Measurements from ENCODE around the gene MRGPRD. TPM values are rescaled to one million over a fixed set of nuclear protein-coding genes. Genes with fewer than 3 reads are reported as not detected.

MRGPRD gene
- total and polyA plus RNA-seq, 2 of the 13 experiments (the other 11 are each of a cell fraction or from before 2014, with no cell fraction given) = not detected

DNA sequence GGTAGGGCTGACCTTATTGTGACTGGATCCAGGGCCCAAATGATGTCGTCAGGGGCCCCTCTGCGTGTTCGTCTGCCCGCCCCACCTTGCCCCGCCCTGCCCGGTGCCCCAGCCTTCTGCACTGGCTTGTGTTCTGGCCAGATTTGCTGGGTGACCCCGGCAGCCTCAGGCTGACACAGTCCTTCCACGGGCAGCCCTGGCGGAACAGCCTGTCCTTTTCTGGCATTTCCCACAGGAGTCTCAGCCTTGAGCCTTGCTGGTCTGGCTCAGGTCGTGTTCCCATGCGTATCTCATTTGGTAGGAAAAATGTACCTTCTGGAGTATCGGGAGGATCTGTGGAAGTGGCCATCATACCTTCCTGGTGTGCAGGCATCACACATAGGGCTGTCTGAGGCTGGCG lies 46.1 kb downstream of the MRGPRD start:
- H3K4me2 ChIP-seq (ENCODE audit: low read depth, low read length) = no peak overlapping the region
- peaks cover 24 to 50% of the 10 kb centered on the region in 2 experiments; a peak in 4 of 5 replicates for H3K36me3 ChIP-seq (replicated peaks in 1 of 2; ENCODE audit: control insufficient read depth in 1 of 2, insufficient read depth in 2 of 2, low read length in 2 of 2)
- no peak overlapping the region for H3K9ac ChIP-seq (ENCODE audit: insufficient read depth, low read depth, low read length)
- 97% methylated on average over 12 of the region's 13 CpGs for WGBS (ENCODE audit: low lambda C conversion rate)
- intact Hi-C loops (cut with micrococcal nuclease; ENCODE audit: unreplicated experiment) (no loop called here), in situ Hi-C loops (cut with HindIII; ENCODE audit: extremely low pct_ligation_motif_present, low pct_unique_long_range_greater_than_20kb) (no loop called here)
- POLR2A ChIA-PET = no interaction called here
- no peak for TF ChIP-seq ZNF562 (CRISPR knock-in tag; IDR thresholded peaks at IDR 0.05; ENCODE audit: borderline replicate concordance)
- no peak for TF ChIP-seq ZNF737 (CRISPR knock-in tag; IDR thresholded peaks at IDR 0.05; ENCODE audit: borderline replicate concordance)
- TF ChIP-seq ZNF12 (CRISPR knock-in tag; IDR thresholded peaks at IDR 0.05) = no peak
- no peak for TF ChIP-seq ZNF274 (CRISPR knock-in tag; IDR thresholded peaks at IDR 0.05)
- TF ChIP-seq MEIS1 (CRISPR knock-in tag; IDR thresholded peaks at IDR 0.05; ENCODE audit: borderline replicate concordance) = no peak
- no peak overlapping the region for H2AFZ ChIP-seq (ENCODE audit: low read length)
- no peaks in the 10 kb centered on the region; a peak in 1 of 5 replicates for H3K27me3 ChIP-seq (ENCODE audit: control insufficient read depth in 1 of 2, insufficient read depth in 2 of 2, low read length in 2 of 2)
- H3K79me2 ChIP-seq (ENCODE audit: insufficient read depth, low read length) = no peaks in the 10 kb centered on the region
- ATAC-seq (no peak), FAIRE-seq (no peak), DNase-seq (ENCODE audit: low spot score) (no peak)
- H3K4me1 ChIP-seq (ENCODE audit: insufficient read depth, low read length) = no peaks in the 10 kb centered on the region
- H3K27ac ChIP-seq (ENCODE audit: extremely low read length, insufficient read depth, low read length) = no peak overlapping the region
- no peaks in the 10 kb centered on the region for H4K20me1 ChIP-seq (ENCODE audit: insufficient read depth, low read length)
- BruUV-seq (replicated peaks) = no TSS peak
- no peaks in the 10 kb centered on the region for H3K9me3 ChIP-seq (ENCODE audit: low read length)
- no peak overlapping the region for H3K4me3 ChIP-seq (replicated peaks in 1 of 3; ENCODE audit: insufficient read depth in 1 of 3, low read depth in 2 of 3, low read length in 3 of 3)
- CTCF ChIA-PET (ENCODE audit: low intra/inter-chr PET ratio, low total read pairs) = no interaction called here

DNA sequence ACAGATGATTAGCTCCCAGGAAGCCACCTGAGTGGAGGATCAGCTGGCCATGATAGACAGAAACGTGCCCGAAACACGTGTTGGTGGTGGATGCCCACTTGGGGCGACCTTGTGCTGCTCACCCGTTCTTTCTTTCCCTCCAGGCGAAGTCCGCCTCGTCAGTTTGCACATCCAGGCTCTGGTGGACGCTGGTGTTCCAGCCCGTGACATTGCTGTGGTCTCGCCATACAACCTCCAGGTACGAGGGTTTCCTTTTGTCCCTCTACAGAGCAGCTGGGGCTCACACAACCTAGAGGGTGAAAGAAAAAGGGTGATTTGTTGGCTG lies 46.5 kb downstream of the MRGPRD start:
- Histone ChIP-seq H3K4me1 (ENCODE audit: insufficient read depth, low read length) (no peaks in the 10 kb centered on the region), H3K27ac (ENCODE audit: extremely low read length, insufficient read depth, low read length) (no peak overlapping the region), H3K27me3 (ENCODE audit: control insufficient read depth in 1 of 2, insufficient read depth in 2 of 2, low read length in 2 of 2) (no peaks in the 10 kb centered on the region; a peak in 1 of 5 replicates), H3K79me2 (ENCODE audit: insufficient read depth, low read length) (no peaks in the 10 kb centered on the region), H3K4me3 (replicated peaks in 1 of 3; ENCODE audit: insufficient read depth in 1 of 3, low read depth in 2 of 3, low read length in 3 of 3) (no peak overlapping the region), H3K4me2 (ENCODE audit: low read depth, low read length) (no peak overlapping the region), H3K9ac (ENCODE audit: insufficient read depth, low read depth, low read length) (no peak overlapping the region), H3K9me3 (ENCODE audit: low read length) (no peaks in the 10 kb centered on the region), H2AFZ (ENCODE audit: low read length) (no peak overlapping the region), H4K20me1 (ENCODE audit: insufficient read depth, low read length) (no peaks in the 10 kb centered on the region), H3K36me3 (replicated peaks in 1 of 2; ENCODE audit: control insufficient read depth in 1 of 2, insufficient read depth in 2 of 2, low read length in 2 of 2) (peaks cover 27 to 54% of the 10 kb centered on the region in 2 experiments; a peak in 4 of 5 replicates)
- intact Hi-C loops (cut with micrococcal nuclease; ENCODE audit: unreplicated experiment) = no loop called here
- FAIRE-seq = no peak
- CTCF ChIA-PET (ENCODE audit: low intra/inter-chr PET ratio, low total read pairs) = no interaction called here
- POLR2A ChIA-PET = no interaction called here
- BruUV-seq (replicated peaks) = no TSS peak
- in situ Hi-C loops (cut with HindIII; ENCODE audit: extremely low pct_ligation_motif_present, low pct_unique_long_range_greater_than_20kb) = no loop called here
- DNase-seq (ENCODE audit: low spot score) = no peak
- no peak for ATAC-seq
- WGBS (ENCODE audit: low lambda C conversion rate) = over 99% methylated on average over 9 of the region's 12 CpGs
- TF ChIP-seq, protein P1, sequence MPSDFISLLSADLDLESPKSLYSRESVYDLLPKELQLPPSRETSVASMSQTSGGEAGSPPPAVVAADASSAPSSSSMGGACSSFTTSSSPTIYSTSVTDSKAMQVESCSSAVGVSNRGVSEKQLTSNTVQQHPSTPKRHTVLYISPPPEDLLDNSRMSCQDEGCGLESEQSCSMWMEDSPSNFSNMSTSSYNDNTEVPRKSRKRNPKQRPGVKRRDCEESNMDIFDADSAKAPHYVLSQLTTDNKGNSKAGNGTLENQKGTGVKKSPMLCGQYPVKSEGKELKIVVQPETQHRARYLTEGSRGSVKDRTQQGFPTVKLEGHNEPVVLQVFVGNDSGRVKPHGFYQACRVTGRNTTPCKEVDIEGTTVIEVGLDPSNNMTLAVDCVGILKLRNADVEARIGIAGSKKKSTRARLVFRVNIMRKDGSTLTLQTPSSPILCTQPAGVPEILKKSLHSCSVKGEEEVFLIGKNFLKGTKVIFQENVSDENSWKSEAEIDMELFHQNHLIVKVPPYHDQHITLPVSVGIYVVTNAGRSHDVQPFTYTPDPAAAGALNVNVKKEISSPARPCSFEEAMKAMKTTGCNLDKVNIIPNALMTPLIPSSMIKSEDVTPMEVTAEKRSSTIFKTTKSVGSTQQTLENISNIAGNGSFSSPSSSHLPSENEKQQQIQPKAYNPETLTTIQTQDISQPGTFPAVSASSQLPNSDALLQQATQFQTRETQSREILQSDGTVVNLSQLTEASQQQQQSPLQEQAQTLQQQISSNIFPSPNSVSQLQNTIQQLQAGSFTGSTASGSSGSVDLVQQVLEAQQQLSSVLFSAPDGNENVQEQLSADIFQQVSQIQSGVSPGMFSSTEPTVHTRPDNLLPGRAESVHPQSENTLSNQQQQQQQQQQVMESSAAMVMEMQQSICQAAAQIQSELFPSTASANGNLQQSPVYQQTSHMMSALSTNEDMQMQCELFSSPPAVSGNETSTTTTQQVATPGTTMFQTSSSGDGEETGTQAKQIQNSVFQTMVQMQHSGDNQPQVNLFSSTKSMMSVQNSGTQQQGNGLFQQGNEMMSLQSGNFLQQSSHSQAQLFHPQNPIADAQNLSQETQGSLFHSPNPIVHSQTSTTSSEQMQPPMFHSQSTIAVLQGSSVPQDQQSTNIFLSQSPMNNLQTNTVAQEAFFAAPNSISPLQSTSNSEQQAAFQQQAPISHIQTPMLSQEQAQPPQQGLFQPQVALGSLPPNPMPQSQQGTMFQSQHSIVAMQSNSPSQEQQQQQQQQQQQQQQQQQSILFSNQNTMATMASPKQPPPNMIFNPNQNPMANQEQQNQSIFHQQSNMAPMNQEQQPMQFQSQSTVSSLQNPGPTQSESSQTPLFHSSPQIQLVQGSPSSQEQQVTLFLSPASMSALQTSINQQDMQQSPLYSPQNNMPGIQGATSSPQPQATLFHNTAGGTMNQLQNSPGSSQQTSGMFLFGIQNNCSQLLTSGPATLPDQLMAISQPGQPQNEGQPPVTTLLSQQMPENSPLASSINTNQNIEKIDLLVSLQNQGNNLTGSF (CRISPR knock-in tag; IDR thresholded peaks at IDR 0.05) = no peak
- TF ChIP-seq ZNF589 (CRISPR knock-in tag; conservative IDR thresholded peaks at IDR 0.05) = no peak
- TF ChIP-seq ZBTB3 (CRISPR knock-in tag; IDR thresholded peaks at IDR 0.05; ENCODE audit: borderline replicate concordance, low read depth) = no peak
- TF ChIP-seq, protein P2, sequence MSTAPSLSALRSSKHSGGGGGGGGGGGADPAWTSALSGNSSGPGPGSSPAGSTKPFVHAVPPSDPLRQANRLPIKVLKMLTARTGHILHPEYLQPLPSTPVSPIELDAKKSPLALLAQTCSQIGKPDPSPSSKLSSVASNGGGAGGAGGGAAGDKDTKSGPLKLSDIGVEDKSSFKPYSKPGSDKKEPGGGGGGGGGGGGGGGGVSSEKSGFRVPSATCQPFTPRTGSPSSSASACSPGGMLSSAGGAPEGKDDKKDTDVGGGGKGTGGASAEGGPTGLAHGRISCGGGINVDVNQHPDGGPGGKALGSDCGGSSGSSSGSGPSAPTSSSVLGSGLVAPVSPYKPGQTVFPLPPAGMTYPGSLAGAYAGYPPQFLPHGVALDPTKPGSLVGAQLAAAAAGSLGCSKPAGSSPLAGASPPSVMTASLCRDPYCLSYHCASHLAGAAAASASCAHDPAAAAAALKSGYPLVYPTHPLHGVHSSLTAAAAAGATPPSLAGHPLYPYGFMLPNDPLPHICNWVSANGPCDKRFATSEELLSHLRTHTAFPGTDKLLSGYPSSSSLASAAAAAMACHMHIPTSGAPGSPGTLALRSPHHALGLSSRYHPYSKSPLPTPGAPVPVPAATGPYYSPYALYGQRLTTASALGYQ (CRISPR knock-in tag; IDR thresholded peaks at IDR 0.05) = no peak
- TF ChIP-seq, protein P3, sequence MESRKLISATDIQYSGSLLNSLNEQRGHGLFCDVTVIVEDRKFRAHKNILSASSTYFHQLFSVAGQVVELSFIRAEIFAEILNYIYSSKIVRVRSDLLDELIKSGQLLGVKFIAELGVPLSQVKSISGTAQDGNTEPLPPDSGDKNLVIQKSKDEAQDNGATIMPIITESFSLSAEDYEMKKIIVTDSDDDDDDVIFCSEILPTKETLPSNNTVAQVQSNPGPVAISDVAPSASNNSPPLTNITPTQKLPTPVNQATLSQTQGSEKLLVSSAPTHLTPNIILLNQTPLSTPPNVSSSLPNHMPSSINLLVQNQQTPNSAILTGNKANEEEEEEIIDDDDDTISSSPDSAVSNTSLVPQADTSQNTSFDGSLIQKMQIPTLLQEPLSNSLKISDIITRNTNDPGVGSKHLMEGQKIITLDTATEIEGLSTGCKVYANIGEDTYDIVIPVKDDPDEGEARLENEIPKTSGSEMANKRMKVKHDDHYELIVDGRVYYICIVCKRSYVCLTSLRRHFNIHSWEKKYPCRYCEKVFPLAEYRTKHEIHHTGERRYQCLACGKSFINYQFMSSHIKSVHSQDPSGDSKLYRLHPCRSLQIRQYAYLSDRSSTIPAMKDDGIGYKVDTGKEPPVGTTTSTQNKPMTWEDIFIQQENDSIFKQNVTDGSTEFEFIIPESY (CRISPR knock-in tag; IDR thresholded peaks at IDR 0.05) = no peak

Measured in HepG2 (cell line).